HG03342 (cell line): ENCODE data around the gene ODAD2.
"Not testable (repeated sequence)": the region's sequence is repeated elsewhere in the genome, so short reads cannot be mapped to it uniquely, and the experiment has no call there.

Experiments
- ATAC-seq: cut with Tn5 transposase; IDR thresholded peaks from one replicate; pipeline ENCODE4 v1.9.1; 2021; ENCODE audit warnings: mild to moderate bottlenecking, moderate library complexity; ENCODE audit not compliant: unreplicated experiment

ODAD2 gene

GRCh38 chr10:27998954-27999275 is at the start of gene ODAD2:
ODAD2 (minus strand) TSS chr10:27999079; CDS start chr10:27995142, 3,937 bp downstream.
- no peak for ATAC-seq

- no peak for ATAC-seq
Observed at GRCh38 chr10:28047061-28047460, 48.2 kb upstream of the ODAD2 start.

GRCh38 chr10:28046579-28046978 is 47.7 kb upstream of the ODAD2 start:
- no peak for ATAC-seq

GRCh38 chr10:28043941-28044340 is 45.1 kb upstream of the ODAD2 start:
- ATAC-seq: no peak

- no peak for ATAC-seq
Observed at GRCh38 chr10:28036587-28036986, 37.7 kb upstream of the ODAD2 start.

- no peak for ATAC-seq
Observed at GRCh38 chr10:28020993-28021982, 22.4 kb upstream of the ODAD2 start.

- ATAC-seq: no peak
Observed at GRCh38 chr10:28020080-28020860, 21.4 kb upstream of the ODAD2 start.

- ATAC-seq: no peak
Observed at GRCh38 chr10:28014651-28015050, 15.8 kb upstream of the ODAD2 start.

- no peak for ATAC-seq
Observed at GRCh38 chr10:28012990-28013515, 14.2 kb upstream of the ODAD2 start.

GRCh38 chr10:28010821-28011220 is 11.9 kb upstream of the ODAD2 start:
- no peak for ATAC-seq

GRCh38 chr10:28008054-28008453 is 9.2 kb upstream of the ODAD2 start:
- no peak for ATAC-seq

GRCh38 chr10:28001353-28001752 is 2.5 kb upstream of the ODAD2 start:
- ATAC-seq: no peak

GRCh38 chr10:27998178-27998953 is 513 bp downstream of the ODAD2 start:
- ATAC-seq: no peak

GRCh38 chr10:27997865-27998177 is 1.1 kb downstream of the ODAD2 start:
- ATAC-seq: no peak

- ATAC-seq: no peak
Observed at GRCh38 chr10:27995311-27995710, 3.6 kb downstream of the ODAD2 start.

GRCh38 chr10:27989357-27989756 is 9.5 kb downstream of the ODAD2 start:
- ATAC-seq: not testable (repeated sequence)

GRCh38 chr10:27986821-27987220 is 12.1 kb downstream of the ODAD2 start:
- ATAC-seq: no peak

- ATAC-seq: no peak
Observed at GRCh38 chr10:27982875-27983543, 15.9 kb downstream of the ODAD2 start.

GRCh38 chr10:27981744-27982143 is 17.1 kb downstream of the ODAD2 start:
- ATAC-seq: no peak

- not testable (repeated sequence) for ATAC-seq
Observed at GRCh38 chr10:27970795-27971194, 28.1 kb downstream of the ODAD2 start.
